Ureter (tissue), 1 donor: ENCODE data around the gene SMG6. TPM values are rescaled to one million over a fixed set of nuclear protein-coding genes. Genes with fewer than 3 reads are reported as not detected.
"Not testable (repeated sequence)": the region's sequence is repeated elsewhere in the genome, so short reads cannot be mapped to it uniquely, and the experiment has no call there.

Source experiments
- DNase-seq: peaks from one replicate; pipeline ENCODE4 v3.0.0-alpha.2; 2020; ENCODE audit warnings: low spot score
- total RNA-seq: library from RNA; stranded (reverse); gene quantifications from one replicate; pipeline ENCODE4 v1.2.4, GENCODE V29; 2023
- donor health status: DM: yes; HTN: yes; CAD: no.

The SMG6 gene
- total RNA-seq, 1 donor from 2014 or later, result 58.4 TPM

GRCh38 chr17:2263183-2264066 is 40.2 kb downstream of the SMG6 start:
- DNase-seq, result no peak

- no peak for DNase-seq
Observed at GRCh38 chr17:2262135-2262587, 41.4 kb downstream of the SMG6 start.

GRCh38 chr17:2259769-2260536 is 43.6 kb downstream of the SMG6 start:
- no peak for DNase-seq

- DNase-seq, result not testable (repeated sequence)
Observed at GRCh38 chr17:2258830-2259229, 44.8 kb downstream of the SMG6 start.

GRCh38 chr17:2253768-2254406 is 49.7 kb downstream of the SMG6 start:
- DNase-seq, result no peak

GRCh38 chr17:2253362-2253761 is 50.2 kb downstream of the SMG6 start:
- no peak for DNase-seq

GRCh38 chr17:2251098-2251497 is 52.5 kb downstream of the SMG6 start:
- no peak for DNase-seq

- DNase-seq, result no peak
Observed at GRCh38 chr17:2250140-2251095, 53.2 kb downstream of the SMG6 start.

GRCh38 chr17:2247005-2247404 is 56.6 kb downstream of the SMG6 start:
- DNase-seq, result no peak

GRCh38 chr17:2244545-2245525 is 58.8 kb downstream of the SMG6 start:
- peak; percentile 88 for DNase-seq

GRCh38 chr17:2243953-2244352 is 59.6 kb downstream of the SMG6 start:
- no peak for DNase-seq

GRCh38 chr17:2241823-2242222 is 61.8 kb downstream of the SMG6 start:
- no peak for DNase-seq

GRCh38 chr17:2240541-2240940 is 63.0 kb downstream of the SMG6 start:
- no peak for DNase-seq

- peak; percentile 59 for DNase-seq
Observed at GRCh38 chr17:2239882-2240430, 63.6 kb downstream of the SMG6 start.

GRCh38 chr17:2239170-2239551 is 64.4 kb downstream of the SMG6 start:
- no peak for DNase-seq

- no peak for DNase-seq
Observed at GRCh38 chr17:2238432-2239169, 65.0 kb downstream of the SMG6 start.

GRCh38 chr17:2237950-2238349 is 65.6 kb downstream of the SMG6 start:
- DNase-seq, result no peak

GRCh38 chr17:2237521-2237921 is 66.1 kb downstream of the SMG6 start:
- no peak for DNase-seq

GRCh38 chr17:2235792-2236366 is 67.7 kb downstream of the SMG6 start:
- DNase-seq, result no peak
